Keratinocyte (primary cell): ENCODE data around the gene ARHGAP18. TPM values are rescaled to one million over a fixed set of nuclear protein-coding genes. Genes with fewer than 3 reads are reported as not detected.

Experiments
- DNase-seq: peaks from one replicate; pipeline ENCODE4 v3.0.0-alpha.2; 2011; ENCODE audit warnings: low read depth, missing footprints, low spot score
- FAIRE-seq: peaks from 2 replicates; lab custom pipeline; 2011; peaks lifted over from hg19 to GRCh38; lab: Jason Lieb, UNC
- H2AFZ ChIP-seq: 2 replicates; pipeline ENCODE4 v1.6.0; 2012; ENCODE audit warnings: low read length, control low read depth, inconsistent platforms; ENCODE audit not compliant: control insufficient read depth
- H3K27ac ChIP-seq: 2 replicates; pipeline ENCODE4 v1.5.1; 2011; ENCODE audit warnings: low read length; ENCODE audit not compliant: control insufficient read depth, insufficient read depth
- H3K27me3 ChIP-seq: 3 replicates; pipeline ENCODE4 v1.6.0; 2011; ENCODE audit warnings: low read length; ENCODE audit not compliant: control insufficient read depth, insufficient read depth; ENCODE audit errors: extremely low read depth
- H3K36me3 ChIP-seq, 2 experiments: 2 replicates in 1 of 2; 3 replicates in 1 of 2; pipeline ENCODE4 v1.5.1; 2011; ENCODE audit warnings: low read length in 2 of 2, mild to moderate bottlenecking in 1 of 2; ENCODE audit not compliant: control insufficient read depth in 2 of 2, insufficient read depth in 2 of 2; ENCODE audit errors: extremely low read depth in 1 of 2
- H3K4me1 ChIP-seq: 3 replicates; pipeline ENCODE4 v1.5.1; 2011; ENCODE audit warnings: low read length; ENCODE audit not compliant: control insufficient read depth, insufficient read depth; ENCODE audit errors: extremely low read depth
- H3K4me2 ChIP-seq: 3 replicates; pipeline ENCODE4 v1.6.0; 2011; ENCODE audit warnings: low read depth, low read length; ENCODE audit not compliant: control insufficient read depth, insufficient read depth; ENCODE audit errors: extremely low read depth
- H3K4me3 ChIP-seq, 3 experiments: fragments of 200-600 bp in 1 of 3; sonication (generic) in 1 of 3; 2 replicates in 2 of 3; 3 replicates in 1 of 3; pipeline ENCODE4 v1.5.1; 2011 to 2016; ENCODE audit warnings: low read length in 3 of 3, mild to moderate bottlenecking in 3 of 3, control low read depth in 2 of 3, inconsistent platforms in 1 of 3, low read depth in 1 of 3, mixed read lengths in 1 of 3, mixed run types in 1 of 3, moderate library complexity in 1 of 3; ENCODE audit not compliant: control insufficient read depth in 2 of 3, insufficient read depth in 2 of 3; ENCODE audit errors: extremely low read depth in 1 of 3
- H3K79me2 ChIP-seq: 2 replicates; pipeline ENCODE4 v1.6.0; 2012; ENCODE audit warnings: low read length; ENCODE audit not compliant: control insufficient read depth, insufficient read depth
- H3K9ac ChIP-seq: 3 replicates; pipeline ENCODE4 v1.6.0; 2011; ENCODE audit warnings: low read length; ENCODE audit not compliant: control insufficient read depth, insufficient read depth; ENCODE audit errors: extremely low read depth
- H3K9me1 ChIP-seq: 3 replicates; pipeline ENCODE4 v1.6.0; 2011; ENCODE audit warnings: low read length; ENCODE audit not compliant: control insufficient read depth, insufficient read depth; ENCODE audit errors: extremely low read depth
- H3K9me3 ChIP-seq: 2 replicates; pipeline ENCODE4 v1.5.1; 2012; ENCODE audit warnings: low read depth, low read length; ENCODE audit not compliant: control insufficient read depth
- H4K20me1 ChIP-seq: 3 replicates; pipeline ENCODE4 v1.6.0; 2011; ENCODE audit warnings: low read length; ENCODE audit not compliant: control insufficient read depth, insufficient read depth; ENCODE audit errors: extremely low read depth
- CTCF ChIP-seq, 3 experiments: IDR thresholded peaks in 1 of 3; conservative IDR thresholded peaks in 1 of 3; optimal IDR thresholded peaks in 1 of 3; 2 replicates in 2 of 3; 3 replicates in 1 of 3; pipeline versions ENCODE3 to v1.5.1; 2011; ENCODE audit warnings: low read length in 3 of 3, mild to moderate bottlenecking in 3 of 3, moderate library complexity in 2 of 3, control low read depth in 1 of 3, inconsistent platforms in 1 of 3; ENCODE audit not compliant: insufficient read depth in 2 of 3; ENCODE audit errors: extremely low read depth in 1 of 3
- EZH2 ChIP-seq: IDR thresholded peaks from one replicate; pipeline ENCODE4 v1.6.1; 2012; ENCODE audit warnings: inconsistent platforms, mild to moderate bottlenecking, low read length, moderate library complexity
- dilution Hi-C: fragments of 300-500 bp; cut with MboI; formaldehyde crosslinking; loops from one replicate; pipeline ENCODE4 v1.7.0; 2020; ENCODE audit warnings: low sequenced_read_pairs; ENCODE audit not compliant: extremely low pct_ligation_motif_present
- polyA plus RNA-seq, 5 experiments: library from polyadenylated mRNA; depleted of rRNA in 3 of 5; stranded (reverse) in 3 of 5; stranded (forward) in 1 of 5; unstranded in 1 of 5; fragments of >200 nt; gene quantifications; 1 replicate in 1 of 5; 2 replicates in 3 of 5; 3 replicates in 1 of 5; pipeline versions ENCODE4 v1.2.1 to v1.2.3, GENCODE V29; 2011 to 2012; ENCODE audit warnings: missing spikeins in 2 of 5, low read depth in 1 of 5, low replicate concordance in 1 of 5

The ARHGAP18 gene
- polyA plus RNA-seq, 1 donor (not counting 4 experiments of a cell fraction or from before 2014, with no cell fraction given): 17.7 TPM

- H3K27me3 ChIP-seq: no peaks in the 10 kb centered on the region
- H4K20me1 ChIP-seq: no peaks in the 10 kb centered on the region
- no peaks in the 10 kb centered on the region for H3K9me1 ChIP-seq
- FAIRE-seq (no peak), DNase-seq (no peak)
- no peak overlapping the region for H3K27ac ChIP-seq
- no peak overlapping the region for H2AFZ ChIP-seq
- H3K4me3 ChIP-seq: no peak overlapping the region
- peaks cover 9 to 12% of the 10 kb centered on the region in 2 experiments for H3K36me3 ChIP-seq
- H3K4me1 ChIP-seq: no peaks in the 10 kb centered on the region
- H3K4me2 ChIP-seq: no peak overlapping the region
- H3K9me3 ChIP-seq: no peaks in the 10 kb centered on the region
- dilution Hi-C loops: no loop called here
- TF ChIP-seq EZH2 (no peak), CTCF (optimal IDR thresholded peaks at IDR 0.05 in 1 of 3, IDR thresholded peaks at IDR 0.05 in 1 of 3, conservative IDR thresholded peaks at IDR 0.05 in 1 of 3; ENCODE audit: extremely low read depth in 1 of 3, insufficient read depth in 2 of 3, low read length in 3 of 3) (no peak)
- no peaks in the 10 kb centered on the region for H3K79me2 ChIP-seq
- no peak overlapping the region for H3K9ac ChIP-seq
Observed at GRCh38 chr6:129608886-129609537, 101.0 kb downstream of the ARHGAP18 start.

- no peak for DNase-seq
- dilution Hi-C loops: no loop called here
- Histone ChIP-seq H3K27ac (no peak overlapping the region), H3K9me1 (no peaks in the 10 kb centered on the region), H3K4me3 (no peak overlapping the region), H3K27me3 (no peaks in the 10 kb centered on the region), H3K4me2 (no peak overlapping the region), H4K20me1 (no peaks in the 10 kb centered on the region), H3K9ac (no peak overlapping the region), H3K9me3 (no peaks in the 10 kb centered on the region), H3K79me2 (no peaks in the 10 kb centered on the region), H2AFZ (no peak overlapping the region), H3K36me3 (peaks cover 9 to 12% of the 10 kb centered on the region in 2 experiments), H3K4me1 (no peaks in the 10 kb centered on the region)
- no peak for FAIRE-seq
- TF ChIP-seq EZH2 (no peak), CTCF (optimal IDR thresholded peaks at IDR 0.05 in 1 of 3, IDR thresholded peaks at IDR 0.05 in 1 of 3, conservative IDR thresholded peaks at IDR 0.05 in 1 of 3; ENCODE audit: extremely low read depth in 1 of 3, insufficient read depth in 2 of 3, low read length in 3 of 3) (no peak)
Observed at GRCh38 chr6:129607581-129608186, 102.3 kb downstream of the ARHGAP18 start.
